ENCODE results near the gene TUBB4B. TPM values are rescaled to one million over a fixed set of nuclear protein-coding genes. Genes with fewer than 3 reads are reported as not detected.

Gene TUBB4B
- total and polyA plus RNA-seq, 2 of the 4 experiments (the other 2 are of a cell fraction): 237 to 529 TPM

GRCh38 chr9:137232510-137232909, 8.6 kb upstream of the TUBB4B start:
- TF ChIP-seq CEBPB (IDR thresholded peaks at IDR 0.05; ENCODE audit: low read depth, low read length): no peak
- TF ChIP-seq POLR2A (IDR thresholded peaks at IDR 0.05; ENCODE audit: low read depth, low read length): no peak
- no peak for TF ChIP-seq MAFK (IDR thresholded peaks at IDR 0.05; ENCODE audit: low read depth, low read length)
- TF ChIP-seq CHD1 (IDR thresholded peaks at IDR 0.05; ENCODE audit: low read depth, low read length): no peak
- TF ChIP-seq RCOR1 (IDR thresholded peaks at IDR 0.05; ENCODE audit: insufficient replicate concordance, low read length): no peak
- no peak for TF ChIP-seq RFX5 (IDR thresholded peaks at IDR 0.05; ENCODE audit: low read depth, low read length)
- TF ChIP-seq RAD21 (IDR thresholded peaks at IDR 0.05; ENCODE audit: low read length): no peak
- Histone ChIP-seq H3K14ac (replicated peaks; ENCODE audit: low read depth, low read length) (no peak overlapping the region), H2BK5ac (ENCODE audit: low read depth, low read length, poor library complexity, severe bottlenecking) (no peak overlapping the region), H2AK5ac (ENCODE audit: low read depth, low read length) (no peak overlapping the region), H3K9me3 (ENCODE audit: control insufficient read depth, insufficient read depth, low read length) (no peaks in the 10 kb centered on the region), H2BK15ac (ENCODE audit: low read depth, low read length) (no peak overlapping the region), H3K27me3 (ENCODE audit: control insufficient read depth, insufficient read depth, low read length) (peaks cover 1% of the 10 kb centered on the region; the same call in 1 of the 2 replicates), H3K9me1 (ENCODE audit: insufficient read depth, low read length) (no peaks in the 10 kb centered on the region), H3K18ac (ENCODE audit: low read depth, low read length) (no peak overlapping the region), H3K4me2 (ENCODE audit: low read depth, low read length) (no peak overlapping the region), H3K23ac (ENCODE audit: low read depth, low read length) (no peak overlapping the region), H3K9ac (ENCODE audit: low read depth, low read length) (no peak overlapping the region), H3K36me3 (ENCODE audit: control insufficient read depth, insufficient read depth, low read length) (no peaks in the 10 kb centered on the region), H4K5ac (ENCODE audit: low read depth, low read length) (no peak overlapping the region), H4K91ac (ENCODE audit: insufficient read depth, low read depth, low read length) (no peak overlapping the region), H3K4me3 (ENCODE audit: insufficient read depth, low read depth, low read length) (no peak overlapping the region), H2AK9ac (replicated peaks; ENCODE audit: low read depth, low read length, poor library complexity) (no peak overlapping the region), H3K4ac (ENCODE audit: low read depth, low read length) (no peak overlapping the region), H3K4me1 (ENCODE audit: control insufficient read depth, insufficient read depth, low read length) (peaks cover 2% of the 10 kb centered on the region; the same call in 1 of the 2 replicates), H4K20me1 (ENCODE audit: insufficient read depth, low read length) (peaks cover 3% of the 10 kb centered on the region; the same call in 1 of the 2 replicates), H3K79me1 (ENCODE audit: low read depth in 1 of 2, low read length in 2 of 2) (peaks cover 2 to 10% of the 10 kb centered on the region in 2 experiments; a peak in 2 of 4 replicates), H3K56ac (ENCODE audit: extremely low read depth, insufficient read depth, low read length) (no peak overlapping the region), H4K8ac (ENCODE audit: low read depth in 2 of 2, low read length in 2 of 2) (no peak overlapping the region), H2BK120ac (ENCODE audit: low read depth, low read length) (no peak overlapping the region), H2AFZ (replicated peaks; ENCODE audit: low read length, poor library complexity) (no peak overlapping the region), H2BK20ac (ENCODE audit: low read depth, low read length) (no peak overlapping the region), H3K27ac (ENCODE audit: insufficient read depth, low read length) (no peak overlapping the region)
- dilution Hi-C loops (cut with HindIII; ENCODE audit: low sequenced_read_pairs, unreplicated experiment): no loop called here
- intact Hi-C loops (cut with micrococcal nuclease): no loop called here
- in situ Hi-C loops (cut with MboI; ENCODE audit: low sequenced_read_pairs): no loop called here
- no peak for ATAC-seq (ENCODE audit: low read depth)
- POLR2A ChIA-PET (ENCODE audit: unreplicated experiment): no interaction called here
- CTCF ChIA-PET: no interaction called here
- no TSS peak for BruUV-seq (replicated peaks)
- 78% methylated on average over 20 of the region's 24 CpGs; no CpG with 5 or more reads in 1 of the 2 experiments for WGBS, 2 experiments (ENCODE audit: extremely low coverage in 2 of 2, insufficient read length in 1 of 2)
- DNase-seq: no peak

All from IMR-90 (cell line).